ENCODE data around the gene RIN3. TPM values are rescaled to one million over a fixed set of nuclear protein-coding genes. Genes with fewer than 3 reads are reported as not detected.

The RIN3 gene
- total and polyA plus RNA-seq, 10 of the 15 experiments (the other 5 are each of a cell fraction or from before 2014, with no cell fraction given), result 0.91 to 23.3 (median 6.3) TPM

- TF ChIP-seq EP300 (IDR thresholded peaks at IDR 0.05; ENCODE audit: borderline replicate concordance in 1 of 2, control insufficient read depth in 1 of 2, low read depth in 2 of 2, low read length in 2 of 2) (no peak), ASH2L (IDR thresholded peaks at IDR 0.05; ENCODE audit: borderline replicate concordance, low read depth) (no peak), TCF3 (IDR thresholded peaks at IDR 0.05; ENCODE audit: borderline replicate concordance, insufficient read depth, low read depth, low read length) (no peak), NFYB (IDR thresholded peaks at IDR 0.05; ENCODE audit: insufficient read depth, low read depth, low read length) (no peak)
- TF ChIP-seq, protein P1, sequence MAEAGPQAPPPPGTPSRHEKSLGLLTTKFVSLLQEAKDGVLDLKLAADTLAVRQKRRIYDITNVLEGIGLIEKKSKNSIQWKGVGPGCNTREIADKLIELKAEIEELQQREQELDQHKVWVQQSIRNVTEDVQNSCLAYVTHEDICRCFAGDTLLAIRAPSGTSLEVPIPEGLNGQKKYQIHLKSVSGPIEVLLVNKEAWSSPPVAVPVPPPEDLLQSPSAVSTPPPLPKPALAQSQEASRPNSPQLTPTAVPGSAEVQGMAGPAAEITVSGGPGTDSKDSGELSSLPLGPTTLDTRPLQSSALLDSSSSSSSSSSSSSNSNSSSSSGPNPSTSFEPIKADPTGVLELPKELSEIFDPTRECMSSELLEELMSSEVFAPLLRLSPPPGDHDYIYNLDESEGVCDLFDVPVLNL (IDR thresholded peaks at IDR 0.05; ENCODE audit: low read depth, low read length), result no peak
- TF ChIP-seq, protein P2, sequence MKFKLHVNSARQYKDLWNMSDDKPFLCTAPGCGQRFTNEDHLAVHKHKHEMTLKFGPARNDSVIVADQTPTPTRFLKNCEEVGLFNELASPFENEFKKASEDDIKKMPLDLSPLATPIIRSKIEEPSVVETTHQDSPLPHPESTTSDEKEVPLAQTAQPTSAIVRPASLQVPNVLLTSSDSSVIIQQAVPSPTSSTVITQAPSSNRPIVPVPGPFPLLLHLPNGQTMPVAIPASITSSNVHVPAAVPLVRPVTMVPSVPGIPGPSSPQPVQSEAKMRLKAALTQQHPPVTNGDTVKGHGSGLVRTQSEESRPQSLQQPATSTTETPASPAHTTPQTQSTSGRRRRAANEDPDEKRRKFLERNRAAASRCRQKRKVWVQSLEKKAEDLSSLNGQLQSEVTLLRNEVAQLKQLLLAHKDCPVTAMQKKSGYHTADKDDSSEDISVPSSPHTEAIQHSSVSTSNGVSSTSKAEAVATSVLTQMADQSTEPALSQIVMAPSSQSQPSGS (IDR thresholded peaks at IDR 0.05; ENCODE audit: low read length), result no peak
- SMC1A ChIA-PET (ENCODE audit: uncharacterized antibody, unreplicated experiment), result interaction anchor here (0.7 to 6.7 kb wide), 16 partner anchors 9 to 316 kb away, joined by 3 to 108 read pairs (median 6); no protein-coding TSS in a partner anchor
- RAD21 ChIA-PET (ENCODE audit: unreplicated experiment), result interaction anchor here (0.6 to 3.1 kb wide), 13 partner anchors 7 to 124 kb away, joined by 3 to 66 read pairs (median 12); no protein-coding TSS in a partner anchor
- no peak overlapping the region for H3K27ac ChIP-seq (ENCODE audit: control insufficient read depth, insufficient read depth)
- H4K20me1 ChIP-seq (ENCODE audit: control insufficient read depth, insufficient read depth), result no peaks in the 10 kb centered on the region
- no peaks in the 10 kb centered on the region for H3K9me3 ChIP-seq (replicated peaks; ENCODE audit: control insufficient read depth, insufficient read depth, low read length)
- H3K36me3 ChIP-seq (ENCODE audit: control insufficient read depth in 2 of 2, insufficient read depth in 2 of 2, low read length in 1 of 2), result no peaks in the 10 kb centered on the region; a peak in 1 of 4 replicates
- no peak overlapping the region for H2AFZ ChIP-seq (ENCODE audit: control insufficient read depth, low read depth, low read length)
- DNase-seq (ENCODE audit: low read depth, low spot score), result no peak
- intact Hi-C loops (cut with micrococcal nuclease; ENCODE audit: unreplicated experiment) (no loop called here), in situ Hi-C loops (cut with MboI) (no loop called here)
- H3K79me2 ChIP-seq (ENCODE audit: control insufficient read depth, insufficient read depth, low read length), result no peaks in the 10 kb centered on the region
- ATAC-seq, result no peak
- CTCF ChIA-PET, result interaction anchor here (1.0 to 3.6 kb wide), 8 partner anchors 10 to 102 kb away, joined by 3 to 35 read pairs (median 11); no protein-coding TSS in a partner anchor
- POLR2A ChIA-PET, result interaction anchor here (0.5 to 3.2 kb wide), 8 partner anchors 8 to 89 kb away, joined by 3 to 34 read pairs (median 4); no protein-coding TSS in a partner anchor
- FAIRE-seq, result no peak
- no peak overlapping the region for H3K9ac ChIP-seq (ENCODE audit: control insufficient read depth, insufficient read depth, low read length)
- no TSS peak for BruUV-seq (replicated peaks)
- peaks cover 27% of the 10 kb centered on the region for H3K4me1 ChIP-seq (ENCODE audit: control insufficient read depth, insufficient read depth, low read length)
- peak overlapping the region; percentile 61; the same call in 1 of the 2 replicates for H3K4me2 ChIP-seq (ENCODE audit: control insufficient read depth, insufficient read depth)
- no peak overlapping the region for H3K4me3 ChIP-seq
- H3K27me3 ChIP-seq (replicated peaks in 1 of 2; ENCODE audit: control insufficient read depth in 2 of 2, insufficient read depth in 2 of 2, low read length in 1 of 2), result no peaks in the 10 kb centered on the region
- 67% methylated on average over 7 of the region's 7 CpGs for WGBS (ENCODE audit: insufficient coverage, insufficient replicate concordance, low lambda C conversion rate, missing lambda C conversion rate)
Measured at GRCh38 chr14:92575748-92576303, 62.2 kb downstream of the RIN3 start.
